GM10266 (cell line): Measurements from ENCODE around the gene SUGCT.
"Not testable (repeated sequence)": the region's sequence is repeated elsewhere in the genome, so short reads cannot be mapped to it uniquely, and the experiment has no call there.

ENCODE experiments used
- DNase-seq: peaks from one replicate; pipeline ENCODE4 v3.0.0; 2012; ENCODE audit errors: extremely low spot score
- CTCF ChIP-seq: IDR thresholded peaks from 2 replicates; pipeline ENCODE4 v1.5.1; 2012; ENCODE audit warnings: mild to moderate bottlenecking, low read depth; ENCODE audit not compliant: control insufficient read depth, insufficient read depth; ENCODE audit errors: missing control alignments

Gene SUGCT

GRCh38 chr7:40402661-40403060 is 267.9 kb downstream of the SUGCT start:
- no peak for DNase-seq

GRCh38 chr7:40403703-40404476 is 269.1 kb downstream of the SUGCT start:
- DNase-seq, result no peak

More at GRCh38 chr7:40402661-40403060, 267.9 kb downstream of the SUGCT start:
- no peak for TF ChIP-seq CTCF

GRCh38 chr7:40405991-40406390 is 271.2 kb downstream of the SUGCT start:
- no peak for TF ChIP-seq CTCF
- no peak for DNase-seq

More at GRCh38 chr7:40403703-40404476, 269.1 kb downstream of the SUGCT start:
- no peak for TF ChIP-seq CTCF

GRCh38 chr7:40412323-40412722 is 277.5 kb downstream of the SUGCT start:
- TF ChIP-seq CTCF, result no peak
- no peak for DNase-seq

GRCh38 chr7:40414704-40415103 is 279.9 kb downstream of the SUGCT start:
- not testable (repeated sequence) for DNase-seq

DNA sequence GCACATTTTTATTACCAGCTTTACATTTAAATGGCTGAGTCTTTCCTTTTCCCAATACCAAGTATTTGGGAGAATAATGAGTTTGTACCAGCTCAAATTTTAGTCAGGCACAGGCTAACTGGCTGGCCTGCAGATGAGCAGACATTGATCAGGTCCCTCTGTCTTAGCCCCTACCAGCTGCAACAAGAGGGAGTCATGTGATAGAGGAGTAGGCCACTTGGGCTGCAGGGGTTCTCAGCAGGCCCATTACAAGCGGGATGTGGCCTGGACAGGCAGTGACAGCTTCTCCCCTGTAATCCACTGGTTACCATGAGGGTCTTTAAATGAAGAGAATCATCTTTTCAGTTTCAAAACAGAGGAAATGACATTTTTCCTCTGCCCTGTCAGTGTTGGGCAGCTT is 283.6 kb downstream of the SUGCT start:
- TF ChIP-seq CTCF, result no peak
- DNase-seq, result no peak

- no peak for DNase-seq
- no peak for TF ChIP-seq CTCF
These were observed 284.2 kb downstream of the SUGCT start for GRCh38 chr7:40418983-40419382.
